ENCODE data around the gene EID2. TPM values are rescaled to one million over a fixed set of nuclear protein-coding genes. Genes with fewer than 3 reads are reported as not detected.

EID2 gene
- total RNA-seq, 2 experiments from 2014 or later, result 17.2 to 20.3 TPM

- peaks cover 56% of the 10 kb centered on the region for H3K27me3 Mint-ChIP-seq
- peaks cover 4% of the 10 kb centered on the region for H3K9me3 Mint-ChIP-seq
- no peak for DNase-seq
- peak overlapping the region; percentile 66 for H3K4me3 Mint-ChIP-seq
- CTCF ChIA-PET, result interaction anchor here (0.6 kb wide), 1 partner anchor 22 kb away, joined by 3 read pairs; no protein-coding TSS in a partner anchor
- no peak overlapping the region for H3K27ac Mint-ChIP-seq
- H3K4me1 Mint-ChIP-seq, result peaks cover 20% of the 10 kb centered on the region
- peaks cover 3% of the 10 kb centered on the region for H3K36me3 Mint-ChIP-seq (ENCODE audit: low read depth)
- POLR2A ChIA-PET, result no interaction called here
These were observed 31.3 kb downstream of the EID2 start for GRCh38 chr19:39508629-39509028.

GRCh38 chr19:39507715-39508364 is 32.1 kb downstream of the EID2 start:
- Mint-ChIP-seq H3K27ac (no peak overlapping the region), H3K4me3 (peak overlapping the region; percentile 66), H3K9me3 (peaks cover 4% of the 10 kb centered on the region), H3K4me1 (peaks cover 27% of the 10 kb centered on the region), H3K36me3 (ENCODE audit: low read depth) (peaks cover 3% of the 10 kb centered on the region), H3K27me3 (peaks cover 55% of the 10 kb centered on the region)
- ChIA-PET POLR2A (no interaction called here), CTCF (interaction anchor here (1.3 kb wide), 1 partner anchor 33 kb away, joined by 4 read pairs; no protein-coding TSS in a partner anchor)
- DNase-seq, result no peak

- DNase-seq, result peak; percentile 43
- Mint-ChIP-seq H3K27me3 (peaks cover 52% of the 10 kb centered on the region), H3K9me3 (peaks cover 4% of the 10 kb centered on the region), H3K27ac (no peak overlapping the region), H3K36me3 (ENCODE audit: low read depth) (peaks cover 3% of the 10 kb centered on the region), H3K4me1 (peaks cover 28% of the 10 kb centered on the region), H3K4me3 (peak overlapping the region; percentile 66)
- ChIA-PET POLR2A (no interaction called here), CTCF (interaction anchor here (1.0 to 1.3 kb wide), 2 partner anchors 9 to 33 kb away, joined by 3 to 4 read pairs; no protein-coding TSS in a partner anchor)
These were observed 32.8 kb downstream of the EID2 start for GRCh38 chr19:39506944-39507714.

- CTCF ChIA-PET, result interaction anchor here (1.0 to 1.3 kb wide), 2 partner anchors 9 to 32 kb away, joined by 3 to 4 read pairs; no protein-coding TSS in a partner anchor
- Mint-ChIP-seq H3K4me3 (peak overlapping the region; percentile 62), H3K4me1 (peaks cover 28% of the 10 kb centered on the region), H3K27me3 (peaks cover 53% of the 10 kb centered on the region), H3K36me3 (ENCODE audit: low read depth) (peaks cover 3% of the 10 kb centered on the region), H3K9me3 (peaks cover 4% of the 10 kb centered on the region), H3K27ac (no peak overlapping the region)
- no peak for DNase-seq
- POLR2A ChIA-PET, result no interaction called here
These were observed 33.4 kb downstream of the EID2 start for GRCh38 chr19:39506598-39506943.

GRCh38 chr19:39502640-39503417 is 37.1 kb downstream of the EID2 start:
- POLR2A ChIA-PET, result no interaction called here
- H3K27me3 Mint-ChIP-seq, result peaks cover 68% of the 10 kb centered on the region

GRCh38 chr19:39501340-39501739 is 38.6 kb downstream of the EID2 start:
- peaks cover 66% of the 10 kb centered on the region for H3K27me3 Mint-ChIP-seq
- DNase-seq, result no peak
- peaks cover under 1% of the 10 kb centered on the region for H3K9me3 Mint-ChIP-seq
- peaks cover 28% of the 10 kb centered on the region for H3K4me1 Mint-ChIP-seq
- ChIA-PET CTCF (interaction anchor here (1.4 kb wide), 1 partner anchor 10 kb away, joined by 7 read pairs; no protein-coding TSS in a partner anchor), POLR2A (no interaction called here)
- no peak overlapping the region for H3K27ac Mint-ChIP-seq
- H3K4me3 Mint-ChIP-seq, result no peak overlapping the region
- peaks cover under 1% of the 10 kb centered on the region for H3K36me3 Mint-ChIP-seq (ENCODE audit: low read depth)

More at GRCh38 chr19:39502640-39503417, 37.1 kb downstream of the EID2 start:
- peak; percentile 72 for DNase-seq
- CTCF ChIA-PET, result interaction anchor here (0.7 to 2.2 kb wide), 13 partner anchors 8 to 290 kb away, joined by 3 to 11 read pairs (median 5); partner anchors contain the start of genes EID2B, RPS16 and SELENOV
- no peak overlapping the region for H3K4me3 Mint-ChIP-seq
- H3K9me3 Mint-ChIP-seq, result peaks cover 4% of the 10 kb centered on the region
- no peak overlapping the region for H3K27ac Mint-ChIP-seq
- H3K4me1 Mint-ChIP-seq, result peaks cover 38% of the 10 kb centered on the region
- peaks cover 3% of the 10 kb centered on the region for H3K36me3 Mint-ChIP-seq (ENCODE audit: low read depth)

GRCh38 chr19:39500543-39500942 is 39.4 kb downstream of the EID2 start:
- H3K27me3 Mint-ChIP-seq, result peaks cover 65% of the 10 kb centered on the region
- H3K4me3 Mint-ChIP-seq, result no peak overlapping the region
- H3K27ac Mint-ChIP-seq, result no peak overlapping the region
- H3K4me1 Mint-ChIP-seq, result peaks cover 26% of the 10 kb centered on the region
- ChIA-PET CTCF (interaction anchor here (0.6 to 1.4 kb wide), 3 partner anchors 11 to 365 kb away, joined by 3 to 7 read pairs (median 3); partner anchors contain the start of gene EID2B), POLR2A (no interaction called here)
- H3K9me3 Mint-ChIP-seq, result no peaks in the 10 kb centered on the region
- DNase-seq, result no peak
- H3K36me3 Mint-ChIP-seq (ENCODE audit: low read depth), result no peaks in the 10 kb centered on the region

GRCh38 chr19:39499932-39500331 is 40.0 kb downstream of the EID2 start:
- Mint-ChIP-seq H3K4me3 (no peak overlapping the region), H3K9me3 (no peaks in the 10 kb centered on the region), H3K36me3 (ENCODE audit: low read depth) (no peaks in the 10 kb centered on the region), H3K27me3 (peaks cover 66% of the 10 kb centered on the region), H3K27ac (no peak overlapping the region), H3K4me1 (peaks cover 26% of the 10 kb centered on the region)
- DNase-seq, result no peak
- CTCF ChIA-PET, result interaction anchor here (0.7 to 1.4 kb wide), 2 partner anchors 12 to 14 kb away, joined by 4 to 7 read pairs; no protein-coding TSS in a partner anchor
- POLR2A ChIA-PET, result no interaction called here

GRCh38 chr19:39498798-39499642 is 40.9 kb downstream of the EID2 start, which contains the start of gene DLL3:
Gene DLL3 (plus strand): TSS chr19:39498947. CDS start chr19:39498975, 28 bp downstream.
- H3K27me3 Mint-ChIP-seq, result peaks cover 57% of the 10 kb centered on the region
- H3K36me3 Mint-ChIP-seq (ENCODE audit: low read depth), result no peaks in the 10 kb centered on the region
- H3K27ac Mint-ChIP-seq, result no peak within 1 kb of the TSS
- no peaks in the 10 kb centered on the region for H3K9me3 Mint-ChIP-seq
- ChIA-PET POLR2A (interaction anchor here (0.8 kb wide), 1 partner anchor 11 kb away, joined by 3 read pairs; no protein-coding TSS in a partner anchor), CTCF (interaction anchor here (0.7 kb wide), 1 partner anchor 13 kb away, joined by 4 read pairs; no protein-coding TSS in a partner anchor)
- H3K4me3 Mint-ChIP-seq, result peak within 1 kb of the TSS; percentile 2
- DNase-seq, result no peak
- H3K4me1 Mint-ChIP-seq, result peaks cover 26% of the 10 kb centered on the region

- Mint-ChIP-seq H3K36me3 (ENCODE audit: low read depth) (no peaks in the 10 kb centered on the region), H3K27ac (no peak overlapping the region), H3K27me3 (peaks cover 49% of the 10 kb centered on the region), H3K4me3 (peak overlapping the region; percentile 2), H3K9me3 (no peaks in the 10 kb centered on the region), H3K4me1 (peaks cover 19% of the 10 kb centered on the region)
- ChIA-PET POLR2A (interaction anchor here (0.8 kb wide), 1 partner anchor 10 kb away, joined by 3 read pairs; no protein-coding TSS in a partner anchor), CTCF (interaction anchor here (0.9 kb wide), 2 partner anchors 8 to 16 kb away, joined by 3 read pairs; no protein-coding TSS in a partner anchor)
- DNase-seq, result no peak
These were observed 41.8 kb downstream of the EID2 start for GRCh38 chr19:39497996-39498797.

GRCh38 chr19:39497701-39497995 is 42.3 kb downstream of the EID2 start:
- Mint-ChIP-seq H3K4me3 (no peak overlapping the region), H3K27ac (no peak overlapping the region), H3K9me3 (no peaks in the 10 kb centered on the region), H3K4me1 (peaks cover 15% of the 10 kb centered on the region), H3K27me3 (peaks cover 47% of the 10 kb centered on the region), H3K36me3 (ENCODE audit: low read depth) (no peaks in the 10 kb centered on the region)
- ChIA-PET CTCF (interaction anchor here (0.9 kb wide), 2 partner anchors 9 to 16 kb away, joined by 3 read pairs; no protein-coding TSS in a partner anchor), POLR2A (no interaction called here)
- no peak for DNase-seq
